HAP-1 (cell line): ENCODE measurements around the gene GABRB2.

Experiments used
- DNase-seq, 2 experiments: peaks; one replicate each; pipeline ENCODE4 v3.0.0-alpha.2; 2016 to 2020; ENCODE audit warnings: low spot score in 2 of 2
- H3K27me3 ChIP-seq: fragments of 250-450 bp; sonication (Bioruptor Pico); 2 replicates; pipeline ENCODE4 v1.5.1; 2020; ENCODE audit warnings: low read depth, mild to moderate bottlenecking, moderate library complexity
- H3K36me3 ChIP-seq: fragments of 250-450 bp; sonication (Bioruptor Pico); replicated peaks from 2 replicates; pipeline ENCODE4 v1.5.1; 2020; ENCODE audit warnings: mild to moderate bottlenecking
- H3K4me1 ChIP-seq: fragments of 250-450 bp; sonication (Bioruptor Pico); 2 replicates; pipeline ENCODE4 v1.5.1; 2020; ENCODE audit warnings: mild to moderate bottlenecking
- H3K4me3 ChIP-seq: fragments of 250-450 bp; sonication (Bioruptor Pico); 2 replicates; pipeline ENCODE4 v1.5.1; 2020; ENCODE audit warnings: mild to moderate bottlenecking, moderate library complexity
- H3K9me3 ChIP-seq: fragments of 250-450 bp; sonication (Bioruptor Pico); 2 replicates; pipeline ENCODE4 v1.5.1; 2020; ENCODE audit warnings: mild to moderate bottlenecking, moderate library complexity
- in situ Hi-C: fragments of 300-500 bp; cut with MboI; formaldehyde crosslinking; loops from 3 replicates; pipeline ENCODE4 v1.14.3; 2020; ENCODE audit warnings: low sequenced_read_pairs, inconsistent platforms, mixed read lengths

GABRB2 gene

GRCh38 chr5:161288071-161288470, 258.5 kb downstream of the GABRB2 start:
- no peak for DNase-seq
- Histone ChIP-seq H3K27me3 (no peaks in the 10 kb centered on the region), H3K4me3 (no peak overlapping the region), H3K4me1 (no peaks in the 10 kb centered on the region), H3K36me3 (no peaks in the 10 kb centered on the region), H3K9me3 (no peaks in the 10 kb centered on the region)
- in situ Hi-C loops = no loop called here

GRCh38 chr5:161287436-161287835, 259.1 kb downstream of the GABRB2 start:
- no peaks in the 10 kb centered on the region for H3K4me1 ChIP-seq
- H3K27me3 ChIP-seq = no peaks in the 10 kb centered on the region
- in situ Hi-C loops = no loop called here
- no peaks in the 10 kb centered on the region for H3K36me3 ChIP-seq
- no peaks in the 10 kb centered on the region for H3K9me3 ChIP-seq
- H3K4me3 ChIP-seq = no peak overlapping the region
- DNase-seq = no peak

GRCh38 chr5:161286066-161286655, 260.4 kb downstream of the GABRB2 start:
- Histone ChIP-seq H3K9me3 (no peaks in the 10 kb centered on the region), H3K4me1 (no peaks in the 10 kb centered on the region), H3K4me3 (no peak overlapping the region), H3K27me3 (no peaks in the 10 kb centered on the region), H3K36me3 (no peaks in the 10 kb centered on the region)
- no peak for DNase-seq
- in situ Hi-C loops = no loop called here

- H3K27me3 ChIP-seq = no peaks in the 10 kb centered on the region
- H3K36me3 ChIP-seq = no peaks in the 10 kb centered on the region
- no peak overlapping the region for H3K4me3 ChIP-seq
- in situ Hi-C loops = no loop called here
- no peaks in the 10 kb centered on the region for H3K9me3 ChIP-seq
- DNase-seq = no peak
- H3K4me1 ChIP-seq = no peaks in the 10 kb centered on the region
Measured at GRCh38 chr5:161284445-161284844, 262.1 kb downstream of the GABRB2 start.

GRCh38 chr5:161283296-161283695, 263.2 kb downstream of the GABRB2 start:
- H3K4me1 ChIP-seq = no peaks in the 10 kb centered on the region
- H3K36me3 ChIP-seq = no peaks in the 10 kb centered on the region
- no peak overlapping the region for H3K4me3 ChIP-seq
- DNase-seq = no peak
- no peaks in the 10 kb centered on the region for H3K9me3 ChIP-seq
- in situ Hi-C loops = no loop called here
- no peaks in the 10 kb centered on the region for H3K27me3 ChIP-seq

GRCh38 chr5:161278739-161279660, 267.5 kb downstream of the GABRB2 start:
- no peaks in the 10 kb centered on the region for H3K4me1 ChIP-seq
- H3K36me3 ChIP-seq = no peaks in the 10 kb centered on the region
- in situ Hi-C loops = no loop called here
- no peaks in the 10 kb centered on the region for H3K9me3 ChIP-seq
- no peak for DNase-seq
- H3K4me3 ChIP-seq = no peak overlapping the region
- H3K27me3 ChIP-seq = no peaks in the 10 kb centered on the region

- DNase-seq = no peak
- in situ Hi-C loops = no loop called here
- no peaks in the 10 kb centered on the region for H3K4me1 ChIP-seq
- no peaks in the 10 kb centered on the region for H3K27me3 ChIP-seq
- H3K36me3 ChIP-seq = no peaks in the 10 kb centered on the region
- H3K9me3 ChIP-seq = no peaks in the 10 kb centered on the region
- no peak overlapping the region for H3K4me3 ChIP-seq
Measured at GRCh38 chr5:161277011-161277410, 269.5 kb downstream of the GABRB2 start.

- Histone ChIP-seq H3K4me3 (no peak overlapping the region), H3K9me3 (no peaks in the 10 kb centered on the region), H3K27me3 (no peaks in the 10 kb centered on the region), H3K4me1 (no peaks in the 10 kb centered on the region), H3K36me3 (no peaks in the 10 kb centered on the region)
- DNase-seq = no peak
- in situ Hi-C loops = no loop called here
Measured at GRCh38 chr5:161274951-161275350, 271.6 kb downstream of the GABRB2 start.

GRCh38 chr5:161273410-161273809, 273.1 kb downstream of the GABRB2 start:
- no peaks in the 10 kb centered on the region for H3K27me3 ChIP-seq
- H3K4me1 ChIP-seq = no peaks in the 10 kb centered on the region
- no peak overlapping the region for H3K4me3 ChIP-seq
- in situ Hi-C loops = no loop called here
- no peaks in the 10 kb centered on the region for H3K9me3 ChIP-seq
- no peaks in the 10 kb centered on the region for H3K36me3 ChIP-seq
- no peak for DNase-seq

GRCh38 chr5:161271816-161272215, 274.7 kb downstream of the GABRB2 start:
- no peak overlapping the region for H3K4me3 ChIP-seq
- in situ Hi-C loops = no loop called here
- H3K4me1 ChIP-seq = no peaks in the 10 kb centered on the region
- DNase-seq = no peak
- H3K27me3 ChIP-seq = no peaks in the 10 kb centered on the region
- no peaks in the 10 kb centered on the region for H3K36me3 ChIP-seq
- no peaks in the 10 kb centered on the region for H3K9me3 ChIP-seq

GRCh38 chr5:161269125-161269524, 277.4 kb downstream of the GABRB2 start:
- no peaks in the 10 kb centered on the region for H3K27me3 ChIP-seq
- DNase-seq = no peak

GRCh38 chr5:161266954-161267353, 279.6 kb downstream of the GABRB2 start:
- in situ Hi-C loops = no loop called here
- H3K27me3 ChIP-seq = no peaks in the 10 kb centered on the region
- no peaks in the 10 kb centered on the region for H3K9me3 ChIP-seq
- H3K4me1 ChIP-seq = no peaks in the 10 kb centered on the region
- H3K36me3 ChIP-seq = no peaks in the 10 kb centered on the region
- DNase-seq = no peak
- H3K4me3 ChIP-seq = no peak overlapping the region

More at GRCh38 chr5:161269125-161269524, 277.4 kb downstream of the GABRB2 start:
- H3K4me1 ChIP-seq = no peaks in the 10 kb centered on the region
- no peaks in the 10 kb centered on the region for H3K9me3 ChIP-seq
- H3K4me3 ChIP-seq = no peak overlapping the region
- in situ Hi-C loops = no loop called here
- no peaks in the 10 kb centered on the region for H3K36me3 ChIP-seq

- Histone ChIP-seq H3K4me1 (no peaks in the 10 kb centered on the region), H3K9me3 (no peaks in the 10 kb centered on the region), H3K4me3 (no peak overlapping the region), H3K36me3 (no peaks in the 10 kb centered on the region), H3K27me3 (no peaks in the 10 kb centered on the region)
- in situ Hi-C loops = no loop called here
- DNase-seq = no peak
Measured at GRCh38 chr5:161265006-161265405, 281.5 kb downstream of the GABRB2 start.

- Histone ChIP-seq H3K9me3 (no peaks in the 10 kb centered on the region), H3K27me3 (no peaks in the 10 kb centered on the region), H3K36me3 (no peaks in the 10 kb centered on the region), H3K4me1 (no peaks in the 10 kb centered on the region), H3K4me3 (no peak overlapping the region)
- DNase-seq = no peak
- in situ Hi-C loops = no loop called here
Measured at GRCh38 chr5:161263191-161263590, 283.3 kb downstream of the GABRB2 start.
